GM20431 (cell line): Measurements from ENCODE around the gene NFKB2.

Source experiments
- in situ Hi-C: fragments of 300-500 bp; cut with MseI, MboI; formaldehyde crosslinking; loops from one replicate; pipeline ENCODE4 v1.15.0; 2020; ENCODE audit warnings: low sequenced_read_pairs; ENCODE audit not compliant: unreplicated experiment

NFKB2 gene

GRCh38 chr10:102394079-102394800 lies 1.3 kb upstream of the NFKB2 start:
- in situ Hi-C loops = no loop called here

DNA sequence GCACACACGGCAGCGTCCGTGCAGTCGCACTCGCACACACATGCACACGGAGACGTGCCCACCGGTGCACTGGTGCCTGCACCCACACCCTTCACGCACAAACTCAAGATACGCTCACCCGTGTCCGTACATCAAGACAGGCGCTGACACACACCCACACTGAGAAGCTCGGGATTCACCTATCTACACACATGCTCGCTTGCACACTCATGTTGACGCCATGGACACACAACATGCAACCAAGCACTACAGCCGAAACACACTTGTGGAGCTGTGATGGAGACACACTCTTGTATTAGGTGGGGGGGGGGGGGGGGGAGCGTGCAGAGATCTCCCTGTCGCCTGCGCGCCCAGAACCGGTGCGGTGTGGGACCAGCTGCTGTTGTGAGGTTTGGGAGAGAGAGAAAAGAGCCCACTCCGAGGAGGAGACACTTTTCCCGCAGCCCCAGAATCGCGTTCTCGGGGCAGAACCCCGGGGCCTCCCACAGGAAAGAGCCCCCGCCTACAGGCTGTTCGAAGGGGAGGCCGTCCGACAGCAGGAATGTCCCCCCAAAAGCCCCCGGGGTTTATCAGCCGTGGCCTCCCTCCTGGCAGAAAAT lies 605 bp upstream of the NFKB2 start:
- in situ Hi-C loops = no loop called here

GRCh38 chr10:102396317-102396650 lies 779 bp downstream of the NFKB2 start:
- in situ Hi-C loops = no loop called here

GRCh38 chr10:102396730-102397151 lies 1.2 kb downstream of the NFKB2 start:
- in situ Hi-C loops = no loop called here

- in situ Hi-C loops = no loop called here
Measured at GRCh38 chr10:102397222-102398171, 2.0 kb downstream of the NFKB2 start.

DNA sequence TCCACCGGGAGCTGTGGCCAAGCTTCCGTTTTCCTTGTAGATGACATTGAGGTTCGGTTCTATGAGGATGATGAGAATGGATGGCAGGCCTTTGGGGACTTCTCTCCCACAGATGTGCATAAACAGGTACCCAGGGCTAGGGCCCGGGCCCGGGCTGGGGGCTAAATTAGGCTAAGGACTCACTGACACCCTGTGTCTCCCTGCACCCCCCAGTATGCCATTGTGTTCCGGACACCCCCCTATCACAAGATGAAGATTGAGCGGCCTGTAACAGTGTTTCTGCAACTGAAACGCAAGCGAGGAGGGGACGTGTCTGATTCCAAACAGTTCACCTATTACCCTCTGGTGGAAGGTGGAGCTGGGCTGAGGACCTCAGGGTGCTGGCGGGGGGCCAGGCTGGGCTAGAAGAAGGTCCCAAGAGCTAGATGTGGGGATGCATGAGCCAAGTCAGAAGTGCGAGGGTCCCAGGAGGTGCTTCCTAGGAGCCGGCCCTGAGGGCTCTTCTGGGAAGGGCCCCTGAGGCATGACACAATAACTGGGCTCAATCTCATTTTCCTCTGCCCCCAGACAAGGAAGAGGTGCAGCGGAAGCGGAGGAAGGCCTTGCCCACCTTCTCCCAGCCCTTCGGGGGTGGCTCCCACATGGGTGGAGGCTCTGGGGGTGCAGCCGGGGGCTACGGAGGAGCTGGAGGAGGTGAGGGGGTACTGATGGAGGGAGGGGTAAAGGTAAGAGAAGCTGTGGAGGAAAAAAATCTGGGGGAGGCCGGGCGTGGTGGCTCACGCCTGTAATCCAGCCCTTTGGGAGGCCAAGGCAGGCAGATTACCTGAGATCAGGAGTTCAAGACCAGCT lies 2.9 kb downstream of the NFKB2 start:
- in situ Hi-C loops = no loop called here

GRCh38 chr10:102399217-102400021 lies 3.9 kb downstream of the NFKB2 start:
- in situ Hi-C loops = no loop called here

- in situ Hi-C loops = no loop called here
Measured at GRCh38 chr10:102400076-102400475, 4.6 kb downstream of the NFKB2 start.

DNA sequence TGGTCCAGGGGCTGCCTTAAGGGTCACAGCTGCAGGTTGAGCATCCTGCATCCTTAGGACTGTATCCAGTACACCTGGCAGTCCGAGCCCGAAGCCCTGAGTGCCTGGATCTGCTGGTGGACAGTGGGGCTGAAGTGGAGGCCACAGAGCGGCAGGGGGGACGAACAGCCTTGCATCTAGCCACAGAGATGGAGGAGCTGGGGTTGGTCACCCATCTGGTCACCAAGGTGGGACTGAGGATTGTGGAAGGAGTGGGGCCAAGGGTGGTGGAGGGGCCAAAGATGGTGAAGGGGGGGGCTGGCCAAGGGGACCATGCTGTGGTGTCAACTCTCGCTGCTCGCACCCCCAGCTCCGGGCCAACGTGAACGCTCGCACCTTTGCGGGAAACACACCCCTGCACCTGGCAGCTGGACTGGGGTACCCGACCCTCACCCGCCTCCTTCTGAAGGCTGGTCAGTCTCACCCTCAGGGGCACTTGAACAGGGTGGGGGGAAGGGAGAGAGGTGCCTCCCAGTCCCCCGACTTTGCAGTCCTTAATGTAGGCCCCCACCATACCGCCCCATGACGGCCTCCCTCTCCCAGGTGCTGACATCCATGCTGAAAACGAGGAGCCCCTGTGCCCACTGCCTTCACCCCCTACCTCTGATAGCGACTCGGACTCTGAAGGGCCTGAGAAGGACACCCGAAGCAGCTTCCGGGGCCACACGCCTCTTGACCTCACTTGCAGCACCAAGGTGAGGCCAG lies 5.3 kb downstream of the NFKB2 start:
- in situ Hi-C loops = no loop called here

- in situ Hi-C loops = no loop called here
Measured at GRCh38 chr10:102401342-102401654, 5.8 kb downstream of the NFKB2 start.

GRCh38 chr10:102401735-102402511 lies 6.4 kb downstream of the NFKB2 start:
- in situ Hi-C loops = no loop called here

- in situ Hi-C loops = no loop called here
Measured at GRCh38 chr10:102402512-102402896, 7.0 kb downstream of the NFKB2 start.

DNA sequence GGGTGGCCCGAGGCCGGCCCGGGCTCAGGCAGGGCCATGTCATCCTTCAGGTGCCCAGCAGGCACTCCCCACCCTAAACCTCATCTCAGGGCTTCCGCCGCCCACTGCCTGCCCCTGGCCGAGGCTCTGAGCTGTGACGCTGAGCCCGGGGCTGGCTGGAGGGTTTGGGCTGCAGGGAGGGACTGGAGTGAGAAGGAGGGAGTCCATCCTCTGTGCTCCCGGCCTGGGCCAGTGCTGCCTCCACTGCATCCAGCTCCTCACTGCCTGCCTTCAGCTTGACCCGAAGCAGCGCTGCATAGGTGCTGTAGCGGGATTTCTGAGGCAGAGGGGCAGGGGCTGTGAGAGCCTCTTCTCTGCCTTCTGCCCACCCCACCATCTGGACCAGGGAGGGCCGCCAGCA lies 7.6 kb downstream of the NFKB2 start:
- in situ Hi-C loops = no loop called here

DNA sequence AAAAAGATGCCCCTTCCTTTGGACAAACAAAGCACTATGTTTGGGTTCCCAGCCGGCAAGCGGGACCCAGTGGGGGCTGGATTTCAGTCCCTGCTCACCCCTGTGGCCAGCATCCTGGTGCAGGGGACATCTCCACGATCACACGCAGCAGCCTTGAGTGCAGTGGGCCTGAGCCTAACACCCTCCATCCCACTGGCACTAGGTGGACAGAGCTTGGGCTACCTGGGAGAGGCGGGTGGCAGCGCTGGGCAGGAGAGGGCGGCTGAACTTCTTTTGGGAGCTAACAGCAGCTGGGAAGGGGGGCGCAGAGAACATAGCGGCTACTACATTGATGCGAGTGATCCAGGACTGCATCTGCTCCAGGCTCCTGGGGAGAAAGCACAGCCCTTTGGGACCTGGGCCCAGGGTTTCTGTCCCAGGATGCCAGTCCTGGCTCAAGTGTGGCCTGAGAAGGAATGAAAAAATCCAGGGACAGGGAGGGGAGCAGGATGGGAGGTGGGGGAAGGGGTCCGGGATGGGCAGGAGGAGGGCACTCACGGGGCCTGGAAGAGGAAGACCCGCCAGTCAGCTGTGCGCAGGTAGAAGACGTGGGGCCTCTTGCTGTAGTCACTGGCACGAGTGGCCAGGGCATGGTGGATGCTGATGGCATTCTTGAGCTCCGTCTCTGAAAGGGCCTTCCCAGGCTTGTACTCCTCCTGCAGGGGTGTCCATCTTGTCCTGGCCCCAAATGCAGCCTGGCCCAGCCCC lies 9.0 kb downstream of the NFKB2 start:
- in situ Hi-C loops = no loop called here

DNA sequence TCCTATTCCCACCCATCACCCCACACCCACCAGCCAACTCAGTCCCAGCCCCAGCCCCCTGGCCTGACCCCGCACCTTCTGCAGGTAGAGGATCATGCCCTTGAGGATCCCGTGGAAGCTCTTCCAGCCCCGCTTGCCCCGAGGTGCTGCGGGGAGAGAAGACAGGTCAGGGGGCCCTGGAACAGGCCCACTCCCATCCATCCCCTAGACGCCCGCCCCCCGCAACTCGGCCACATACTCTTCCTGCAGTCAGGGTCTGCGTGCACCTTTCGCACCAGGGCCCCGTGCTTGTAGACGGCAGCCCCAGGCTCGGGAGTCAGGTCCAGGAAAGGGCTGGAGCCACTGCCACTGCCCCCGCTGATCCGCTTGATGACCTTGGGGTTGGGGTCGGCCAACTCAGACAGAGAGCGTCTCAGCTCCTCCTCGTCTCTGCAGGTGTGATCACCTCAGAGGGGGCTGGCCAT lies 9.6 kb downstream of the NFKB2 start:
- in situ Hi-C loops = no loop called here

- in situ Hi-C loops = no loop called here
Measured at GRCh38 chr10:102405632-102406031, 10.1 kb downstream of the NFKB2 start.

DNA sequence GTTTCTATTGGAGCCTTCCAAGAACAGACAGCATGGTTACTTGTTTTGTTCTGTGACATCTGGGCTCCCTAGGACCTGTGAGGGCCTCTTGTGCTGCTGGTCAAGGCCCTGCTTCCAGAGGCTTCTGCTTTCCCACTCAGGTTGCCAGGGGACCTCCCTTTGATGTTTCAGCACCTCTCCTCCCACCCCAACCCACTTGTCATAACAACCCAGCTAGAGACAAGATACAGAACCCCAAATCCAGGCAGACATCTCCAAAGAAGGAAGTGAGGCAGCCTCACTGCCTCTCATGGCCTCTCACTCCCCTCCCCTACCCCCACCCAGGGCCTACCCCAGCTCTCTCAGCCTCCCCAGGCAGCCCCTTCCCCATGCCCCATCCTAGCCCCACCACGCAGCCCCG lies 11.3 kb downstream of the NFKB2 start:
- in situ Hi-C loops = no loop called here
